Measurements from ENCODE around the gene P3H3.

DNA sequence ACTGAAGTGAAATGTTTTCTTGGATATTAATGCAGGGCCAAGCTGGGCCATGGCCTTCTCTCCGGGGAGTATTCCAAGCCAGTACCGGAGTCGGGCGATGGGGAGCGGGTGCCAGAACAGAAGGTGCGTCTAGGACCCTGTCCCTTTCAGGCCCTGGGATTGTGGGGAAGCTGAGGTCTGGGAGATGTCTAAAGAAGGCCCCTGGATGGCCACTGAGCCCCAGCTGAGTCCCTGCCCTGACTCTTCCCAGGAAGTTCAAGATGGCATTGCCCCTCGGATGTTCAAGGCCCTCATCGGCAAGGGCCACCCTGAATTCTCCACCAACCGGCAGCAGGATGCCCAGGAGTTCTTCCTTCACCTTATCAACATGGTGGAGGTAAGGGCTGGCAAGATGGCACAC lies 31.9 kb downstream of the P3H3 start:
- TF ChIP-seq, protein P1, sequence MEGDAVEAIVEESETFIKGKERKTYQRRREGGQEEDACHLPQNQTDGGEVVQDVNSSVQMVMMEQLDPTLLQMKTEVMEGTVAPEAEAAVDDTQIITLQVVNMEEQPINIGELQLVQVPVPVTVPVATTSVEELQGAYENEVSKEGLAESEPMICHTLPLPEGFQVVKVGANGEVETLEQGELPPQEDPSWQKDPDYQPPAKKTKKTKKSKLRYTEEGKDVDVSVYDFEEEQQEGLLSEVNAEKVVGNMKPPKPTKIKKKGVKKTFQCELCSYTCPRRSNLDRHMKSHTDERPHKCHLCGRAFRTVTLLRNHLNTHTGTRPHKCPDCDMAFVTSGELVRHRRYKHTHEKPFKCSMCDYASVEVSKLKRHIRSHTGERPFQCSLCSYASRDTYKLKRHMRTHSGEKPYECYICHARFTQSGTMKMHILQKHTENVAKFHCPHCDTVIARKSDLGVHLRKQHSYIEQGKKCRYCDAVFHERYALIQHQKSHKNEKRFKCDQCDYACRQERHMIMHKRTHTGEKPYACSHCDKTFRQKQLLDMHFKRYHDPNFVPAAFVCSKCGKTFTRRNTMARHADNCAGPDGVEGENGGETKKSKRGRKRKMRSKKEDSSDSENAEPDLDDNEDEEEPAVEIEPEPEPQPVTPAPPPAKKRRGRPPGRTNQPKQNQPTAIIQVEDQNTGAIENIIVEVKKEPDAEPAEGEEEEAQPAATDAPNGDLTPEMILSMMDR (IDR thresholded peaks at IDR 0.05; ENCODE audit: low read depth, low read length): no peak
- TF ChIP-seq EZH2phosphoT487 (IDR thresholded peaks at IDR 0.05; ENCODE audit: low read depth): no peak

Data from OCI-LY3 (cell line).